Subcutaneous abdominal adipose tissue (tissue), 5 donors: ENCODE measurements around the gene ATRAID.
"Not testable (repeated sequence)": the region's sequence is repeated elsewhere in the genome, so short reads cannot be mapped to it uniquely, and the experiment has no call there.

Source experiments
- H3K27ac ChIP-seq: one replicate; pipeline ENCODE4 v1.7.0; 2013; ENCODE audit warnings: low read depth, mild to moderate bottlenecking, inconsistent platforms, low read length, moderate library complexity
- H3K27me3 ChIP-seq, 5 donors: one replicate each; pipeline ENCODE4 v1.7.0; 2013; ENCODE audit warnings: low read length in 5 of 5, inconsistent platforms in 1 of 5; ENCODE audit not compliant: control insufficient read depth in 5 of 5, insufficient read depth in 4 of 5
- H3K36me3 ChIP-seq, 5 donors: one replicate each; pipeline ENCODE4 v1.7.0; 2013; ENCODE audit warnings: low read length in 5 of 5; ENCODE audit not compliant: control insufficient read depth in 5 of 5, insufficient read depth in 5 of 5
- H3K4me1 ChIP-seq, 5 donors: one replicate each; pipeline ENCODE4 v1.7.0; 2013; ENCODE audit warnings: low read length in 5 of 5, mild to moderate bottlenecking in 3 of 5, moderate library complexity in 1 of 5; ENCODE audit not compliant: control insufficient read depth in 5 of 5, insufficient read depth in 5 of 5
- H3K4me3 ChIP-seq, 5 donors: one replicate each; pipeline ENCODE4 v1.7.0; 2013; ENCODE audit warnings: low read length in 5 of 5, low read depth in 1 of 5
- H3K9ac ChIP-seq, 5 donors: one replicate each; pipeline ENCODE4 v1.7.0; 2013; ENCODE audit warnings: low read length in 5 of 5, mild to moderate bottlenecking in 4 of 5, moderate library complexity in 3 of 5
- H3K9me3 ChIP-seq, 5 donors: one replicate each; pipeline ENCODE4 v1.7.0; 2013; ENCODE audit warnings: low read length in 5 of 5; ENCODE audit not compliant: control insufficient read depth in 5 of 5
- donor health status: healthy.
- donor health status: healthy.
- donor health status: healthy.
- donor health status: healthy.
- donor health status: healthy.

ATRAID gene

DNA sequence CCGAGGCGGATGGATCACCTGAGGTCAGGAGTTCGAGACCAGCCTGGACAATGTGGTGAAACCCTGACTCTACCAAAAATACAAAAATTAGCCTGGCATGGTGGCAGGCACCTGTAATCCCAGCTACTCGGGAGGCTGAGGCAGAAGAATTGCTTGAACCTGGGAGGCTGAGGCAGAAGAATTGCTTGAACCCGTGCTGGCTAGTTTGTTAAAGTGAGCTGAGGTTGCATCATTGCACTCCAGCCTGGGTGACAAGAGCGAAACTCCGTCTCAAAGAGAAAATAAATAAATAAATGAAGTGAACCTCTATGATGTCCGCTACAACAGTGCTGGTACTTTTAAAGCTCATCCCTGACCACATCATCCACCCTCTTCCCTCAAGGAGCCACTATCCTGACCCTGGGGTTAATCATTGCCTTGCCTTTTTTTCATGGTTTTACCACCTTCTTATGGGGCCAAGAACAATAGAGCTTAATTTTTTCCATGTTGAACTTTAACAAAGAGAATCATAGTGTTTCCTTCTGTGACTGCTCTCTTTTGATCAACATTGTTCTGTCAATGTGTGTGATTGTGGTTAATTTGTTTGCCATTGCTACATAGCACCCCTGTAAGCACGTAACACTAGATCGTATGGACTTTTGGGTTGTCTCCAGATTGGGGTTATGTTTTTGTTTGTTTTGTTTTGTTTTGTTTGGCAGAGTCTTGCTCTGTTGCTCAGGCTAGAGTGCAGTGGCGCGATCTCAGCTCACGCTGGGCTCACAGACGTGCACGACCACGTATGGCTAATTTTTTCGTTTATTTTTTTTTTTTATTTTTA is 17.1 kb upstream of the ATRAID start:
- no peak overlapping the region for H3K4me3 ChIP-seq
- H3K4me1 ChIP-seq = peaks cover 3 to 16% (median 11%) of the 10 kb centered on the region in 5 donors
- H3K36me3 ChIP-seq = peaks cover 0 to 6% (median 6%) of the 10 kb centered on the region in 5 donors
- H3K27ac ChIP-seq = no peak overlapping the region
- H3K27me3 ChIP-seq = no peaks in the 10 kb centered on the region
- H3K9me3 ChIP-seq = no peaks in the 10 kb centered on the region
- no peak overlapping the region for H3K9ac ChIP-seq

DNA sequence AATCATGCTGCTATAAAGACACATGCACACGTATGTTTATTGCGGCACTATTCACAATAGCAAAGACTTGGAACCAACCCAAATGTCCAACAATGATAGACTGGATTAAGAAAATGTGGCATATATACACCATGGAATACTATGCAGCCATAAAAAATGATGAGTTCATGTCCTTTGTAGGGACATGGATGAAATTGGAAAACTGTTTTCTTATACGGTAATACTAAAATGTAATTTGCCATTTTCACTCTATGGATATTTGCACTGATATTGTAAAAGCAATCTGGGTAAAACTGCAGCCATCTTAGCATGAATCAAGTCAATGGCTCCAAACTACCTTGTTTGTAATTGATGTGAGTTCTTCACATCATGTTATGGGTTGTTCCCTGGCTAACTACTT is 16.0 kb upstream of the ATRAID start:
- H3K9me3 ChIP-seq, H3K9ac ChIP-seq, H3K4me3 ChIP-seq, H3K27me3 ChIP-seq, H3K27ac ChIP-seq: not testable (repeated sequence)
- Histone ChIP-seq H3K4me1 (peaks cover 3 to 16% (median 11%) of the 10 kb centered on the region in 5 donors), H3K36me3 (peaks cover 0 to 17% (median 17%) of the 10 kb centered on the region in 5 donors)

- H3K4me3 ChIP-seq, H3K4me1 ChIP-seq, H3K27me3 ChIP-seq, H3K9ac ChIP-seq, H3K27ac ChIP-seq, H3K9me3 ChIP-seq: not testable (repeated sequence)
- peaks cover 6 to 39% (median 37%) of the 10 kb centered on the region in 5 donors for H3K36me3 ChIP-seq
Observed at GRCh38 chr2:27198068-27198467, 13.8 kb upstream of the ATRAID start.

- peaks cover 8 to 45% (median 43%) of the 10 kb centered on the region in 5 donors for H3K36me3 ChIP-seq
- peaks cover 0 to 9% (median 7%) of the 10 kb centered on the region in 5 donors for H3K4me1 ChIP-seq
- peak overlapping the region in 4 of 5 donors; percentile 0 to 45 (median 8) for H3K9ac ChIP-seq
- no peaks in the 10 kb centered on the region for H3K27me3 ChIP-seq
- no peak overlapping the region for H3K4me3 ChIP-seq
- H3K9me3 ChIP-seq = no peaks in the 10 kb centered on the region
- H3K27ac ChIP-seq = peak overlapping the region; percentile 37
Observed at GRCh38 chr2:27198627-27199026, 13.2 kb upstream of the ATRAID start.

- H3K4me3 ChIP-seq = no peak overlapping the region
- H3K9ac ChIP-seq = peak overlapping the region in 2 of 5 donors; percentile 4 to 13
- peak overlapping the region; percentile 37 for H3K27ac ChIP-seq
- peaks cover 8 to 51% (median 49%) of the 10 kb centered on the region in 5 donors for H3K36me3 ChIP-seq
- H3K4me1 ChIP-seq = peaks cover 0 to 9% (median 7%) of the 10 kb centered on the region in 5 donors
- H3K9me3 ChIP-seq = no peaks in the 10 kb centered on the region
- no peaks in the 10 kb centered on the region for H3K27me3 ChIP-seq
Observed at GRCh38 chr2:27199241-27199640, 12.6 kb upstream of the ATRAID start.

- H3K9ac ChIP-seq = no peak overlapping the region
- H3K27ac ChIP-seq = no peak overlapping the region
- peaks cover 8 to 75% (median 73%) of the 10 kb centered on the region in 5 donors for H3K36me3 ChIP-seq
- no peaks in the 10 kb centered on the region for H3K9me3 ChIP-seq
- H3K4me3 ChIP-seq = no peak overlapping the region
- H3K4me1 ChIP-seq = peaks cover 0 to 23% (median 17%) of the 10 kb centered on the region in 5 donors
- H3K27me3 ChIP-seq = no peaks in the 10 kb centered on the region
Observed at GRCh38 chr2:27201675-27202074, 10.2 kb upstream of the ATRAID start.

DNA sequence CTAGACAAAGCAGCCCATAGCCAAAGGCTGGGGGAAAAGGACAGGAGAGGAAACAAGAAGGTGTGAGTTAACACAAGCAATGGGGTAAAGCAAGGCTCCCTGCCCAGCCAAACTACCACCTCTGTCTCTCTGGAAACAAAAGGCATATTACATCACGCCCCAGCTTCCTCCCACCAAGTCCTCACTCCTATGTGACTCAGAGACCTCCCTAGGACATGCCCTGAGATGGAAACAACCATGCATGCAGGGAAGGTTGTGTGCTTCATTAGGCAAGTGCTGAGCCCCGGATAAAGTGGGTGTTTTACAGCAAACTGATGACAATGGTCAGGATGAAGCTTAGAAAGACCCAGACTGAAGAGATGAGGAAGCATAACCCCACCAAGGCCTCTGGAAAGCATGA is 9.0 kb upstream of the ATRAID start:
- Histone ChIP-seq H3K4me1 (peaks cover 0 to 35% (median 28%) of the 10 kb centered on the region in 5 donors), H3K9ac (peak overlapping the region in 1 of 5 donors; percentile 10), H3K4me3 (no peak overlapping the region), H3K27ac (no peak overlapping the region), H3K36me3 (peaks cover 8 to 87% (median 84%) of the 10 kb centered on the region in 5 donors), H3K9me3 (no peaks in the 10 kb centered on the region), H3K27me3 (no peaks in the 10 kb centered on the region)

DNA sequence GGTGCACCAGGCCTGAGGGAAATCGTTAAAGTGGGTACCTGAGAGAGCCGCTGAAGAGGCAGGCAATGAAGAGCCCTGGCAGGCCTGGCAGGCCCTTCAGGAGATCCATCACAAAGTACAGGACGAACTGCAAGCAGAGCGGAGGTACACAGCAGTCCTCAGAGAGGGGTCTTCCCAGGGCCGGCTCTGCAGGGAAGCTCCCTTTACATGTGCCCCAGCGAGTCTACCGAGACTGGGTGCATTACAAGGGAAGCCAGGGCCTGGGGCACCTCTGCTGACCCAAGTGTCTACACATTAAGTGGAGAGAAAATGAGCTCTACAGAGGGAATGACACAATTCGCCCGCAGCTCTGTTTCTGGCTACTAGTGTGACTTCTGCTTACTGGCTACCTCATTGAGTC is 8.1 kb upstream of the ATRAID start:
- no peak overlapping the region for H3K4me3 ChIP-seq
- H3K27me3 ChIP-seq = no peaks in the 10 kb centered on the region
- H3K36me3 ChIP-seq = peaks cover 8 to 96% (median 91%) of the 10 kb centered on the region in 5 donors
- H3K27ac ChIP-seq = no peak overlapping the region
- H3K9me3 ChIP-seq = no peaks in the 10 kb centered on the region
- no peak overlapping the region for H3K9ac ChIP-seq
- peaks cover 0 to 42% (median 33%) of the 10 kb centered on the region in 5 donors for H3K4me1 ChIP-seq

DNA sequence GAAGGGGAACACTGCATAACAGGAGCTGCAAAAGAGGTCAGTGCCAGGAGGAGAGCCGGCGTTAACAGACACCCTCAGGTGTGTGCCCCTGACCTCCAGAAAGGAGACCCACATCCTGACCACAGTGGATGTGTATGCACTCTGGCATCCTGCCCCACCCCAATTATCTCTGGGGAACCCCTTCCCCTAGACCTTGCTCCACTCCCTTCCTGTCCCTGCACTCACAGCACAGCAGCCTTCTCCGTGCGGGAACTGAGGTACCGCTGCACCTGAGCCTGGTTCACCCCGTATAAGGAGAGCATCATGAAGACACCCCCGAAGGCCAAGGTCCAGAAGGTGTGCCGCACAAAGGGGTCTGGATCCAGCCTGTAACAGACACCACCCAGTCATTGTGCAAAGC is 7.3 kb upstream of the ATRAID start:
- H3K4me3 ChIP-seq = no peak overlapping the region
- H3K4me1 ChIP-seq = peaks cover under 1 to 42% (median 37%) of the 10 kb centered on the region in 5 donors
- no peaks in the 10 kb centered on the region for H3K27me3 ChIP-seq
- peaks cover 8 to 92% (median 87%) of the 10 kb centered on the region in 5 donors for H3K36me3 ChIP-seq
- H3K9me3 ChIP-seq = no peaks in the 10 kb centered on the region
- no peak overlapping the region for H3K27ac ChIP-seq
- H3K9ac ChIP-seq = no peak overlapping the region

DNA sequence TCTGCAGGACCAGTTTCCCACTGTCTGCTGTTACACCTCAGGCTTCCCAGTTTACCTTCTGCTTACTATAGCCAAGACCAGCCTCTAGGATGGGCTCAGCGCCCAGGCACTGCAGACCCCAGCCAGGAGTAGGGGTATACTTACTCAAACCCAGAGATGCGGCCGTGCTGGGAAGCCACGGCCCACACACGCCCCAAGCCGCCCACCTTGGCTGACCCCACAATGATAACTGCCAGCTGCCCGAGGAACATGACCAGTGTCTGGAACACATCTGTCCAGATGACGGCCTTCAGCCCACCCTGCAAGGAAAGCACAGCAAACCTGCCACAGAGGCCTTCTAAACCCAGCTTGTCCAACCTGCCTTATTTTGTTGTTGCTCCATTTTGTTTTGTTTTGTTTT is 6.6 kb upstream of the ATRAID start:
- H3K4me3 ChIP-seq = no peak overlapping the region
- H3K27ac ChIP-seq = no peak overlapping the region
- H3K9ac ChIP-seq = no peak overlapping the region
- H3K4me1 ChIP-seq = peaks cover 3 to 48% (median 41%) of the 10 kb centered on the region in 5 donors
- H3K36me3 ChIP-seq = peaks cover 8 to 85% (median 81%) of the 10 kb centered on the region in 5 donors
- H3K27me3 ChIP-seq = no peaks in the 10 kb centered on the region
- no peaks in the 10 kb centered on the region for H3K9me3 ChIP-seq
